DMS79 (cell line): ENCODE results near the gene KPNA3.

Experiments
- DNase-seq: peaks from one replicate; lab custom pipeline; 2025; lab: John Stamatoyannopoulos, UW

KPNA3 gene

GRCh38 chr13:49676581-49677298 is 115.7 kb downstream of the KPNA3 start:
- DNase-seq = no peak

DNA sequence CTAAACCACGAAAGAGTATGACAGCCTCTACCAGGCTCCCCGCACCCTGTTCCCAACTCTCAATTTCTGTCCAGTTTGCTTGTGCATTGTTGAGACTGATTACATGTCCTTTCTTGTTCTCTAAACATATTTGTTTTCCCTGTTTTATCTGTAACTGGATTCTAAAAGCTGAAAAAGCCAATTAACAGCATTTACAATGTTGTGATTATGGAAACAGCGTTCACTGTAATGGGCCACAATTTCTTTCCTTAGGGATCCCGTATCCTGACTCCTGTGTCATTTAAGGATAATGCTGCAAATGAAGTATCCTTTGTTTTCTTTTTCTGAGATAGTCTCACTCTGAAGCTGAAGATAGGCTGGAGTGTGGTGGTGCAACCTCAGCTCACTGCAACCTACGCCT is 121.7 kb downstream of the KPNA3 start:
- no peak for DNase-seq

DNA sequence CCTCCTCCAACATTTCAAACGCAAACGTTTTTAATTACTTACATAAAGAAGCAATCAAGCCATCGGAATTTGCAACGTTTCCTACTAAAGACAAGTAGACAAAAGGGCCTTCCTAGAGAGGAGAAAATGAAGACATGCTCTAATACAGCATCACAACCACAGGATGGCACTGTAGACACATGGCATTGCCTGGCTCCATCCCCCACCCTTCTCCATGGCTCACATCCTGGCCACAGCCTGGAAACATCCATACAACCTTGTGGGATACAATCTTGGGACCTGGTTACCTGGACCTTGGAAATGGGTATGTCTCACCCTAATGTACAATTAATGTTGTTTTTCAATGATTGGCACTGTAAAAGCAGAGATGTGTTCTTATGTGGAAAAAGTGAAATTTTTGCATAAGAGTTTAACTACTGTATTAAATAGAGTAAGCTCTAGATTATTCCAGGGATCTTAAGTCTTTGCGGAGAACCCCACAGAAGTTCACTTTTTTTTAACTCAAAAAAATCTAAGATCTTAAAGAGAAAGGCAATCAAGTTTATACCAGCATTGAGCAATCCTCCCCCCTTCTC is 122.7 kb downstream of the KPNA3 start:
- peak; percentile 14 for DNase-seq

DNA sequence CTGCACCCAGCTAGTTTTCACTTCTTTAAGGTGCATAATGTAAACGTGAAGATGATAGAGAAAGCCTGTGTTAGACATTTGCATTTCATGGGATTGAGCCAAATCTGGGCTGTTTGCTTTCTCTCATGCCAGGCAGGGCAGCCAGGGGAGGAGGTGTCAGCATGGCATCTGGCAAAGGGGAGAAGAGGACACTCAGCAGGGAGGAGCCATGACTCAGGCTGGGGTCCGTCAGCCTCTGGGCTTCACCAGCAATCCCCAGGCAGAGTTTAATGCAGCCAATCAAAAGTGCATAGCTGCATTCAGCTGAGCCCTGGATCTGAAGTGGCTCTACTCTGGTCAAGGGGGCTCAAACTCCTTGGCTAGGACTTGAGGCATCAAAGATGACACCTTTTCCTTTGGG is 124.7 kb downstream of the KPNA3 start:
- DNase-seq = no peak

DNA sequence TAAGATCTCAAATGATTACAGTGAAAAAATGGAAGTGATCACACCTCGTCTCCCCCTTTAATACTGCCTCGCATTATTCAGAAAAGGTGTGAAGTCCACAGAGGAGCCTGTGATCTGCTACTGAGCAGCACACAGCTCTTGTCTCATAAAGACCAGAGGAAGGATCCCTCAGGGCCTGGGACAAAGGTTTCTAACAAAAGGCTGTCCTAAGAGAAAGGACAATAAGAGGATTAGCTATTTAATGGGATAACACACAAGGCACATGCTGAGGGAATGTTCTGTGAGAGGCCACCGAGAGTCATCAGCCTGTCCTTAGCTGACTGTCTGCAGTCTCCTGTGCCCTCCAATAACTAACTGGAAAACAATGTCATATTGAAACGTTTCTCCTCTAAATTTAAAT is 127.9 kb downstream of the KPNA3 start:
- no peak for DNase-seq

- no peak for DNase-seq
These were observed 135.2 kb downstream of the KPNA3 start for GRCh38 chr13:49657241-49657641.

- DNase-seq = no peak
These were observed 136.6 kb downstream of the KPNA3 start for GRCh38 chr13:49655906-49656305.

- no peak for DNase-seq
These were observed 138.5 kb downstream of the KPNA3 start for GRCh38 chr13:49654011-49654410.

- no peak for DNase-seq
These were observed 139.0 kb downstream of the KPNA3 start for GRCh38 chr13:49653478-49653877.

- DNase-seq = no peak
These were observed 139.9 kb downstream of the KPNA3 start for GRCh38 chr13:49652355-49653305.

DNA sequence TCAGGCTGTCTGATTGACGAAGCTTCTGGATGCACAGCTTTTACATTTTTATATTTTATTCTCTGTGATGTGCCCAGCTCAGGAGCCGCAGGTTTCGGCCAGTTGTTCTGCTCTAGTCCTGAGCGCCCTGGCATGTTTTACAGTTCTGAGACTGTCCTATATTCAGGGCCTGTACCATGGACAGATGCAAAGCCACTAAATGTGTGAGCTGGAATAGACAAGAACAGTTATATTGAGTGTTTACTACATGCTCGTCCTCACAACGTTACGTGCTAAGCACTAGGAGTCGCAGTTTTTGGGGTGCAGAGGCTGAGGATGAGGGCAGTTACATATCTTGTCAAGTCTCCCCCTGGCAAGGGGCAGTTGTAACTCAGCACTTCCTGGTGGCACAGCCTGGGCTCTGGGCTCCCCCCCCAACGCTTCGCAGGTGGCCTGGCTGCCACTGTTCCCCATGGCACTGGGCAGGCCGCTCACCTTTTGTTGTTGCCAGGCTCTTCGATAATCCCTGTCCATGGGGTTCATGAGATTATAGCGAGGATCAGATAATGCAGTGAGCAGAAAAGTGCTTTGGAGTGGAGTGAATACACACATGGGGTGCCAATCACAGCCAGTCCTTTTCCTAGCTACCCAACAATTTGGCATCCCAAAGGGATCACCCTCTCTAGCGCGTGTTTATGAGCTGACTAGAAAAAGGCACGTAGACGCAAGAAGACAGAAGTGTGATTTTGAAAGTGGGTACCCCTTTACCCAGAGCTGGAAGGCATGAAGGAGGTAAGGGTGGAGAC is 140.7 kb downstream of the KPNA3 start:
- no peak for DNase-seq

- DNase-seq = no peak
These were observed 142.5 kb downstream of the KPNA3 start for GRCh38 chr13:49649963-49650312.
